H7 (cell line): ENCODE data around the gene TBCEL. TPM values are rescaled to one million over a fixed set of nuclear protein-coding genes. Genes with fewer than 3 reads are reported as not detected.
"Not testable (repeated sequence)": the region's sequence is repeated elsewhere in the genome, so short reads cannot be mapped to it uniquely, and the experiment has no call there.

ENCODE experiments used
- DNase-seq: peaks from one replicate; pipeline ENCODE4 v3.0.0; 2012
- H3K27me3 ChIP-seq: 2 replicates; pipeline ENCODE4 v1.6.0; 2011; ENCODE audit warnings: mild to moderate bottlenecking, low read length; ENCODE audit not compliant: control insufficient read depth, insufficient read depth
- H3K36me3 ChIP-seq: replicated peaks from 2 replicates; pipeline ENCODE4 v1.5.1; 2011; ENCODE audit warnings: low read length; ENCODE audit not compliant: control insufficient read depth, insufficient read depth
- H3K4me3 ChIP-seq: 2 replicates; pipeline ENCODE4 v1.5.1; 2011; ENCODE audit warnings: low read depth, mild to moderate bottlenecking, control low read depth, low read length, moderate library complexity; ENCODE audit not compliant: insufficient read depth
- total RNA-seq: library from RNA; depleted of rRNA; stranded (reverse); fragments of >200 nt; shearing (Covaris generic); gene quantifications from 2 replicates; pipeline ENCODE4 v1.2.3, GENCODE V29; 2014

Gene TBCEL
- total RNA-seq, 1 experiment from 2014 or later = 7.4 TPM

DNA sequence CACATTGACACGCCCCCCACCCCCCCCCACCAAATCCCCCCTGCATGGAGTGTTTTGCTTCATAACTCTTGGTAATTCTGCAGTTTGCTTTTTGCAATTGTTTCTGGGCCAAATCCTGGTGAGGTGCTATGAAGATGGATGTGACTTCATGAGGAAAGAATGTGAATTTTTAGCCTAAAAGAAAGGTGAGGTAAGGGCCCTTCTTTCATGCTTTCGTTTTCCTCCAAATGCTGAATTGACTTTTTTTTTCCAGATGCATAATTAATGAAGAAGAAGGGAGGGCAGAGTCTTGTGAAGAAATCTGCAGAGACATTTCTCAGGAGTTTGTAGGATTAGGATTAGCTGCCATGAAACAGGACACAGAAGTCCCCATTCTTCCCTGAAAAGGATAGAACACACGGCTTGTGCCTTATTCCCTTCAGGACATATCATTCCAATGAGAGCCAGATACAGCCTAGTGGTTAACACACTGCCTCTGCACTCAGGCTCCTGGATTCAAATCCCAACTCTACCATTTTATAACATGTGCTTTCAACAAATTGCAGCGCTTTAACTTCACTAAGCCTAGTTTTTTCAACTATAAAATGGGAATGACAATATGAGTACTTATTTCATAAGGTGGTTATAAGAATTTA, 19.6 kb upstream of the TBCEL start:
- Histone ChIP-seq H3K36me3 (no peaks in the 10 kb centered on the region), H3K27me3 (no peaks in the 10 kb centered on the region), H3K4me3 (no peak overlapping the region)
- DNase-seq = no peak

DNA sequence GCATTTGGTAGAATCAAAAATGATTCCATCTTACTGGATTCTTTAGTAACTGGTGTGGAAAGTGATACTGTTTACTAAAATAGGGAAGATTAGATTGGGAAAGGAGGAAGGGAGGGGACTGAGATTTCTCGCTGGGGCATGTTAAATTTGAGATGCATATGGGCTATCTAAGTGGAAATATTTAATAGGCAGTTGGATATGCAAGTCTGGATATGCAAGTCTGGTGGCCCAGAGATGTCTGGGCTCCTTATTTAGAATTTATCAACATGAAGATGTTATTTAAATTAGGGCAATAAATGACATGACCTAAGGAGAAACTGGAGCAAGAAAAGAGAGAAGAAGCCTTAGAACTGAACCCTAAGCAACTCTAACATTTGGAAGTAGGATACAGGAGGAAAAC, 17.0 kb upstream of the TBCEL start:
- DNase-seq = no peak
- Histone ChIP-seq H3K27me3 (no peaks in the 10 kb centered on the region), H3K4me3 (no peak overlapping the region), H3K36me3 (no peaks in the 10 kb centered on the region)

GRCh38 chr11:121008551-121008950, 15.4 kb upstream of the TBCEL start:
- no peak for DNase-seq
- no peak overlapping the region for H3K4me3 ChIP-seq
- H3K27me3 ChIP-seq = no peaks in the 10 kb centered on the region
- H3K36me3 ChIP-seq = no peaks in the 10 kb centered on the region

DNA sequence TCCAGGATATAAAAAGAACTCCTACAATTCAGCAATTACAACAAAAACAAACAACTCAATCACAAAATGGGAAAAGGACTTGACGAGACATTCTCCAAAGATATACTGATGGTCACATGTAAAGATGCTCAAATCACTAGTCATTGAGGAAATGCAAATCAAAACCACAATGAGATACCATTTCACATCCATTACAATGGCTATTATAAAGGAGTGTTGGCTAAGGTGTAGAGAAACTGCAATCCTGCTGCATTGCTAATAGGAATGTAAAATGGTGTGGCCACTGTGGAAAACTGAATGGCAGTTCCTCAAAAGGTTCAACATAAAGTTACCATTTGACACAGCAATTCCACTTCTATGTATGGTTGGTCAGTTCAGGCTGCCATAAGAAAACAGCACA, 11.8 kb upstream of the TBCEL start:
- Histone ChIP-seq H3K4me3 (no peak overlapping the region), H3K27me3 (no peaks in the 10 kb centered on the region), H3K36me3 (no peaks in the 10 kb centered on the region)
- no peak for DNase-seq

DNA sequence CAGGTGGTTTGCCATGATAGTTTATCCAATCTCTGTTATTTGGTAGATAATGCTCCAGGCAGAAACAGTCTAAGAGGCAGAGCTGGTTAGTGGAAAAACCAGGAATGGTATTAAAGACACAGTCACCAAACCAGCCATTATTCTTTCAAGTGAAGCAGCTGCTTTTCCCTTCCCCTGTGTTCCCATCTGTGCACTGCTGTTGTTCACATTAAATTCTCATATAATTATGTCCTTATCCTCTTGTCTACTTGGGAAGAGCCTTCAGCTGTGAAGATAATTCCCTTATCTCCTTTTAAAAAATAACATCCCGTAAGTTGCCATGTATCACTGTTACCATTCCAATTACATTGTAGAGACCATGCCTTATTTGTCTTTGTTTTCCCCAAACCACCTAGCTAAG, 5.2 kb upstream of the TBCEL start:
- Histone ChIP-seq H3K27me3 (no peaks in the 10 kb centered on the region), H3K36me3 (no peaks in the 10 kb centered on the region), H3K4me3 (no peak overlapping the region)
- no peak for DNase-seq

- H3K4me3 ChIP-seq, H3K27me3 ChIP-seq, H3K36me3 ChIP-seq, DNase-seq: not testable (repeated sequence)
These were observed 2.2 kb upstream of the TBCEL start for GRCh38 chr11:121021718-121022117.

DNA sequence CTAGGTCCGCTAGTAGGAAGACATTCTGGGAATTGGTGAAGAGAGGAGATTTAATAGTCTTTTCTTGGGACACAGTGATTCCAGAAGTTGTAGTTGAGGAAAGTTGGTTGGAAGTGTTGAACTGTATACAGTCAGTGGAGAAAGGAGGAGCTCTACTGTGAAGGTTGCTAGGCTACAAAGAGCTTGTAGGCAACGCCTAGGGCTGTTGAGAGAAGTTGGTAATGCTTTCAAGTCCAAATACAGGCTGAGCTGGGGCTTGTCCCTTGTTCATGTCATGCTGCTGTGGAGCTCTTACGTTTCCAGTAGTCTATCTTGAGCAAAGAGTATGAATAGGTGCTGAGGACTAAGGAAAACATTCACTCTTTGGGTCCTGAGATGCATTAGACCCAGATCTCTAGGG, 1.1 kb downstream of the TBCEL start:
- DNase-seq = no peak
- Histone ChIP-seq H3K4me3 (peak overlapping the region; percentile 77), H3K36me3 (no peaks in the 10 kb centered on the region), H3K27me3 (no peaks in the 10 kb centered on the region)

DNA sequence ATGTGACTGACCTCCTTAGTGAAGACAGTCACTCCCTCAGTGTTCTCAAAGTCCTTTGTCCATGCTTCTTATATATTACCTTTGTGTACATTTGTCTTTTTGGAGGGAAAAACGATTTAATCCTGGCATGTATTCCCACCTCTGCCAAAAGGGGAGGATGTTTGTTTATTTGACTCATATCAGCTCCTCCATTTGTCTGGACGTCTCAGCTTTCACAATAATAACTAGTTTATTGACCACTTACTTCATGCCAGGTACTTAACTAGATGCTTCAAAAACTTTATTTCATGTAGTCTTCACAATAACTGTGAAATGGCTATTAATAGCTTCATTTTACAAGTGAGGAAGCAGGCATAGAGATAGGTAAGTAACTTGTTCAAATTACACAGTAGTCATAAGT, 5.3 kb downstream of the TBCEL start:
- Histone ChIP-seq H3K27me3 (no peaks in the 10 kb centered on the region), H3K36me3 (no peaks in the 10 kb centered on the region), H3K4me3 (no peak overlapping the region)
- DNase-seq = no peak

GRCh38 chr11:121029813-121030445, 6.0 kb downstream of the TBCEL start:
- DNase-seq = no peak
- H3K27me3 ChIP-seq = no peaks in the 10 kb centered on the region
- H3K4me3 ChIP-seq = no peak overlapping the region
- H3K36me3 ChIP-seq = no peaks in the 10 kb centered on the region

DNA sequence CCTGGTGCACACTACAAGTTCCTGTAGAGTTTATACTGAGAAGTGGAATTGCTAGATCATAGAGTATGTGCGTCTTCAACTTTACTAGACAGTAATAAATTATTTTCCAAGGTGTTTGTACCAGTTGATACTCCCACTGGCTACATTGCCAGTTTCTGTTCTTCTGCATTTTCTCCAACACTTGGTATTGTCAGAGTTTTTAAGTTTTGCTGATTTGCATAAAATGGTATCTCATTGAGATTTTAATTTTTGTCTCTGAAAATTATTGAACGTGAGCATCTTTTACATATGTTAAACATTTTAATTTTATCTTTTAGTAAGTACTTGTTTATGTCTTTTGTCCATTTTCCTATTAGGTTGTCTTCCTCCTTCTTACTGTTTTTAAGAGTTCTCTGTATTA, 7.3 kb downstream of the TBCEL start:
- DNase-seq = no peak
- Histone ChIP-seq H3K4me3 (no peak overlapping the region), H3K36me3 (no peaks in the 10 kb centered on the region), H3K27me3 (no peaks in the 10 kb centered on the region)

DNA sequence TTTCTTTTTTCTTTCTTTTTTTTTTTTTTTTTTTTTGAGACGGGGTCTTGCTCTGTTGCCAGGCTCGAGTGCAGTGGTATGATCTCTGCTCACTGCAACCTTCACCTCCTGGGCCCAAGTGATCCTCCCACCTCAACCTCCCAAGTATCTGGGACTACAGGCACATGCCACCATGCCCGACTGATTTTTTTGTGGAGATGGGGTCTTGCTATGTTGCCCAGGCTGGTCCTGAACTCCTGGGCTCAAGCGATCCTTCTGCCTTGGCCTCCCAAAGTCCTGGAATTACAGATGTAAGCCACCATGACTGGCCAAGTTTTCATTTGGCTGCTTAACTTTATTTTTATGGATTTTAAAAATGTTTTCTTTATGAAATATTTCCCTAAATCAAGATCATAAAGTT, 7.7 kb downstream of the TBCEL start:
- H3K4me3 ChIP-seq, DNase-seq, H3K27me3 ChIP-seq, H3K36me3 ChIP-seq: not testable (repeated sequence)

DNA sequence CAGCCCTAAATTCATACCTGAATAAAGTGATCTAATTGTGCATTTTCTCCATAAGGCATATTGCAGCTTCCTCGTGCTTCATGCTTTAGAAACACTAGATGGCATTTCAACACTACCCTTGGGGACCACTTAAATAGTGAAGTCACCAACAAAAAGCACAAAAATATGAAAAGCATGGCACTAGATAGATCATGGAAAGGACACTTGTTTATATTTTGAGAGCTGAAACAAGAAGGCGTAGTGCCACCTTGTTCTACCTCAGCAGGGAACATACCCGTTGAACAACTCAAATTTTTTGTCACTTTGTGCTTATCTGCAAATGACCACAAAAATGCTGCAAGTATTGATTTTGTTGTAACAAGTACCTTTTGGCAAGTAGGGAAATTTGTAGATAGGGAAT, 8.6 kb downstream of the TBCEL start:
- Histone ChIP-seq H3K4me3 (no peak overlapping the region), H3K36me3 (no peaks in the 10 kb centered on the region), H3K27me3 (no peaks in the 10 kb centered on the region)
- no peak for DNase-seq

DNA sequence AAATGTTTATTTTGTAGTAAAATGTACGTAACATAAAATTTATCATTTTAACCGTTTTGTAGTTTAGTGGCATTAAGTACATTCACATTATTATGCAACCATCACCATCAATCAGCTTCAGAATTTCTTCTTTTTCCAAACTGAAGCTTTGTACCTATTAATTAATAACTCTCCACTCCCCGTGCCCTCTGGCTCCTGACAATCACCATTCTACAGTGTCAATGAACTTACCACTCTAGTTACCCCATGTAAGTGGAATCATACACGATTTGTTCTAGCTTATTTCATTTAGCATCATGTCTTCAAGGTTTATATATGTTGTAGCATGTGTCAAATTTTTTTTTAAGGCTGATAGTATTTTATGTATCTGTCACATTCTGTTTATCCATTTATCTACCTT, 9.7 kb downstream of the TBCEL start:
- Histone ChIP-seq H3K4me3 (no peak overlapping the region), H3K36me3 (no peaks in the 10 kb centered on the region), H3K27me3 (no peaks in the 10 kb centered on the region)
- DNase-seq = no peak

DNA sequence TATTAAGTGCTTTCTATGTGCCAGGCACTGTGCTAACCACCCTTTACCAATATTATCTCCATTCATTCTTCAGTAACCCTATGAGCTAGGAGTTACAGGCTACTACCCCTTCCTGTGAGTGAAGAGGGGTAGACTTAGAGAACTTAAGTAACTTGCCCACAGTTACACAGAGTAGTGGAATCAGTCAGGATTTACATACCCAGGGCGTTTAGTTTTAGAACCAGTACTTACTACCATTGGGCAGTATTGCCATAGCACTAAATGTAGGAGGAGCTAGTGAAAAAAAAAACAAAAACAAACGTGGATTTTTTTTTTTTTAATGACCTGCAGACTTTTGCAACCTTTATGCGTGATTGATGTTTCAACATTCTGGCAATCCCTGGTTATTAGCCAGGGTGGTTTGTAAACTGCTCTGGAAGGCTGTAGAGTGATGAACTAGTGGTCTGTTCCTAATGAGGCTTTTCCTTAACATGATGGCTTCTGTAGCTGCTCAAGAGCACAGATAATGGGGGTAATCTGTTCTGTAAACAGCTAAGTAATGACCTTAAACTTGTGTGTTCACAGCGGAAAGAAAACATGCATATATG, 11.4 kb downstream of the TBCEL start:
- H3K4me3 ChIP-seq = no peak overlapping the region
- no peak for DNase-seq
- H3K27me3 ChIP-seq = no peaks in the 10 kb centered on the region

GRCh38 chr11:121035780-121036179, 11.9 kb downstream of the TBCEL start:
- no peaks in the 10 kb centered on the region for H3K36me3 ChIP-seq
- H3K4me3 ChIP-seq = no peak overlapping the region
- DNase-seq = no peak
- no peaks in the 10 kb centered on the region for H3K27me3 ChIP-seq

More for the DNA sequence above, 11.4 kb downstream of the TBCEL start:
- no peaks in the 10 kb centered on the region for H3K36me3 ChIP-seq
